HG03097 (cell line): Measurements from ENCODE around the gene MYH7B.

Experiments used
- ATAC-seq: cut with Tn5 transposase; IDR thresholded peaks from one replicate; pipeline ENCODE4 v1.9.1; 2021; ENCODE audit not compliant: unreplicated experiment, low FRiP score

MYH7B gene

GRCh38 chr20:35002426-35003210, 47.0 kb downstream of the MYH7B start:
- no peak for ATAC-seq

- no peak for ATAC-seq
Observed at GRCh38 chr20:35003211-35004031, 47.8 kb downstream of the MYH7B start.

- ATAC-seq: no peak
Observed at GRCh38 chr20:35004051-35004725, 48.5 kb downstream of the MYH7B start.

- ATAC-seq: no peak
Observed at GRCh38 chr20:35004749-35005462, 49.2 kb downstream of the MYH7B start.
